GM19025 (cell line): ENCODE results near the gene B4GALT2.

Experiments used
- ATAC-seq: cut with Tn5 transposase; IDR thresholded peaks from one replicate; pipeline ENCODE4 v1.9.1; 2021; ENCODE audit warnings: mild to moderate bottlenecking, low read depth, moderate library complexity; ENCODE audit not compliant: unreplicated experiment

Gene B4GALT2

DNA sequence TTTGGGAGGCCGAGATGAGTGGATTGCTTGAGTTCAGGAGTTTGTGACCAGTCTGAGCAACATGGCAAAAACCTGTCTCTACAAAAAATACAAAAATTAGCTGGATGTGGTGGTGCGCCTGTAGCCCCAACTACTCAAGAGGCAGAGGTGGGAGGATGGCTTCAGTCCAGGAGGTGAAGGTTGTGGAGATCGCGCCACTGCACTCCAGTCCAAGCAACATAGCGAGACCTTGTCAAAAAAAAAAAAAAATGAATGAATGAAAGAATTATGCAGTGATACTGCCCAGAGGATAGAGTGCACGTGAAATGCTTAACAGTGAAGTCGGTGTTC lies 9.6 kb upstream of the B4GALT2 start:
- ATAC-seq: no peak

DNA sequence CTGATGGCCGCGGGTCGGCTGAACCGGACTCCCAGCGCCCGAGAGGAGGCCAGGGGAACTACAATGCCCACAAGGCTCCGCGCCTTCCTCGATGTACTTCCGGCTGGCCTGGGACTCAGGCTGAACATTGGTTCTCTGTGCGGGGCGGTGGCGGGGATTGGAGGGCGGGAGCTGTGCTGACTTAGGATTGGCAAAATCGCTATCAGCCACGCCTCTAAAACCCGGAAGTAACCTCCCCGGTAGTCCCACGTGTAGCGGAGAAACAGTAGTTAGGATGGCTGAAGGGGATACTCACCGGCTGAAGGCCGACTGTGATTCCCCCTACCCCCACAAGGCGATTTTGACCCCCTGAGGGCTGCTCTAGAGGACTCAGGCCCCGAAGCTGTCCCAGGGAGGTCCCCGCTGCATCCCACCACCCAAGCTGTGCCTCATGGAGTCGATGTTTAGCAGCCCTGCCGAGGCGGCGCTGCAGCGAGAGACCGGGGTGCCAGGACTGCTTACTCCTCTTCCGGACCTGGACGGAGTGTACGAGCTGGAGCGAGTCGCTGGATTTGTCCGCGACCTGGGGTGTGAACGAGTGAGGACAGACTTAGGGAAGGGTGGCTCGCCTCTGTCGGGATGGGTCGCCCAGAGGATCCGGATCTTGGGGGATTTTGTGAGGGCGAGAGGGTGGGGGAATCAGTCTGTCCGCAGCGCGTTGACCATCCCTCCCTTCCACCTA lies 9.1 kb upstream of the B4GALT2 start, which contains the start of gene DPH2:
DPH2 (plus strand) TSS at position 265 of the 721 bp plus-strand sequence; CDS start at position 431, 166 bp downstream.
- peak; percentile 73 for ATAC-seq

DNA sequence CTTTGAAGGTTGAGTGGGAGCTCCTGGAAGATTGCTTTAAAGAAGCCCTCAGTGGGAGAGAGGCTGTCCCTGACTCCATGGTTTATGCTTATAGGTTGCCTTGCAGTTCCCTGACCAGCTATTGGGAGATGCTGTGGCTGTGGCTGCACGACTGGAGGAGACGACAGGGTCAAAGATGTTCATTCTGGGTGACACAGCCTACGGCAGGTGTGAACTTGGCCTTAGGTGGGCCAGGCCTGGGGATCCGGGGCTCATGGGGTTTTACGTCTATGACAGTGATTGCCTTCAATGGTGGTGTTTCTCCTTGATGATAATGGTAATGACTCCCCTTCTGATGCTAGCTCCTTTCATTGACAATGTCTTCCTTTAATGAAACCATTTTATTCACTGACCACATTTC lies 8.5 kb upstream of the B4GALT2 start:
- no peak for ATAC-seq

- ATAC-seq: no peak
These were observed 8.1 kb upstream of the B4GALT2 start for GRCh38 chr1:43970911-43971310.

- ATAC-seq: no peak
These were observed 7.6 kb upstream of the B4GALT2 start for GRCh38 chr1:43971336-43971980.

DNA sequence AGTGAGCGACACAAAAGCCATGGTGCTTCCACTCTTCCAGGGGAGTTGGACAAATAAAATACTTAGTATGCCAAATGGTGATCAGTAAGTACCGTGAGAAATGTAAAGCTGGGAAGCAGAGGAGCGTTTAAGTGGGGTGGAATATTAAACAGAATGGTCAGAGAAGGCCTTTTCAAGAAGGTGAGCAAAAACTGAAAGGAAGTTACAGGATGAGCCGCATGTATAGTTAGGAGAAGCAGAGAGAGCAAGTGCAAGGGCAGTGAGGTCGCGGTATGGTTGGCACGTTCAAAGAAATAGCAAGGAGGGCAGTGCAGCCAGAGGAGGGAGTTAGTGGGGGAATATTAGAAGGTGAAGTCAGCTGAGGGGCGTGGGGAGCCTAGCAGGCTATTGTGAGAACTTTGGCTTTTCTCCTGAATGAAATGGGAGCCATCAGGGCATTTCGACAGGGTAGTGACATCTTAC lies 5.0 kb upstream of the B4GALT2 start:
- no peak for ATAC-seq

GRCh38 chr1:43974443-43975248 lies 4.4 kb upstream of the B4GALT2 start, which contains the start of gene ATP6V0B:
Gene ATP6V0B (plus strand): TSS chr1:43974960. CDS start chr1:43975041, 81 bp downstream.
- peak; percentile 68 for ATAC-seq

DNA sequence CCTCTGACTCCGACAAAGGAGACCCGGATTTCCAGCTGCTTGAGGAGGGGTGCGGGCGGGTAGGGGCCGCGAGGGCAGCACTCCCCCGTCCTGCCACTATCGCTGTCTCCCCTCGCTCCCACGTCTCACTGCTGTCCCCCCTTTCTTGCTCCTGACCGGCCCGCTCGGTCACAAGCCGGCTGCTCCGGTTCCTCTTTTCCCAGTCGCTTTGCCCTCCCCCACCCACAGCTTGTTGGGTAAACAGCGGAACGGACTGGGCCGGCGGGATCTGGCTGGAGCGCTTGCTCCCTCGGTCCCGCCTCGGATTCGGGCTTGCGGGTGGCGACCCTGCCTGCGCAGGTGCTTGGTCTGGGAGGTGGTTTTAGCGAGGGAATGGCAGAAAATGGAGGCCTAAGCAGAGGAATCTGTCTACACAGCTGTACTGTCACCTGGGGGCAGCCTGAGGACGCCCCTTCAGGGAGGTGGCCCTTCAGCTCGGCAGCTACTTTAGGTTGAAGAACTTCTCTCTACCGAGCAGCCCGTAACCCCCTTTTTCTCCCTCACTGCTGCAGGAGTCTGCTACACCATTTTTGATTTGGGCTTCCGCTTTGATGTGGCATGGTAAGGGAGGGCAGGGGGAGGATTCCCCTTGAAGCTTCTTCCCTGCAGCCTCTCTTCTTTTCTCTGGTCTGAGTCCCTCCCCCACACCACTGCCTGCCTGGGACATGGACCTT lies 3.6 kb upstream of the B4GALT2 start:
- ATAC-seq: no peak

GRCh38 chr1:43976045-43976444 lies 3.0 kb upstream of the B4GALT2 start:
- no peak for ATAC-seq

GRCh38 chr1:43976890-43977289 lies 2.1 kb upstream of the B4GALT2 start:
- ATAC-seq: no peak

DNA sequence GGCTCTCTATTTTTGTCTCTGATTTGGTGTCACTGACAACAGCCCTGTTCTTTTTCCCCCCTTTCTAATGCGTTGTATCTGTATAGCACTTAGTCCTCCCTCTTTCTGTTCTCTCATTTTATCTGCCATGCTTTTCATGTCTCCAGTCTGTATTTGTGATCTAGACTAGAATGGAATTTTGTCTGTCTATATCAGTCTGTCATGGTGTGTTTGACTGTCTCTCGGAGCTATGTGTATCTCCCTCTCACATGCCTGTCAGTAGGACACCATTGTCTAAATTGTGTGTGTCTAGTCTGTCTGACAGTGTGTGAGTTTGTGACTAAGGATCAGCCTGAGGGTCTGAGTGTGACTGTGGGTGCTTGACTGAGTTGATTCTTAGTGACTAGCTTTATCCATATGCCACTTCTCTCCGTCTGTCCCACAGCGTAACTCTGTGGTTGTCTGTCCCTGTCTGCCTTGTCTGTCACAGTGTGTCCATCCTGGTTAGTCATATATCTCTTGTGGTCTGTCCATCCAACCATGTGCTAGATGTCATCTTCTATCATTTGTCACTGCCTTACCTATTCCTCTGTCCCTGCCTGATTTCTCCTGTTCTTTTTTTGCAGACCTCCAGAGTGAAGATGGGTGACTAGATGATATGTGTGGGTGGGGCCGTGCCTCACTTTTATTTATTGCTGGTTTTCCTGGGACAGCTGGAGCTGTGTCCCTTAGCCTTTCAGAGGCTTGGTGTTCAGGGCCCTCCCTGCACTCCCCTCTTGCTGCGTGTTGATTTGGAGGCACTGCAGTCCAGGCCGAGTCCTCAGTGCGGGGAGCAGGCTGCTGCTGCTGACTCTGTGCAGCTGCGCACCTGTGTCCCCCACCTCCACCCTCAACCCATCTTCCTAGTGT lies 1.4 kb upstream of the B4GALT2 start:
- ATAC-seq: no peak

GRCh38 chr1:43978264-43978550 lies 803 bp upstream of the B4GALT2 start:
- no peak for ATAC-seq

- no peak for ATAC-seq
These were observed 184 bp downstream of the B4GALT2 start for GRCh38 chr1:43979261-43979527.

DNA sequence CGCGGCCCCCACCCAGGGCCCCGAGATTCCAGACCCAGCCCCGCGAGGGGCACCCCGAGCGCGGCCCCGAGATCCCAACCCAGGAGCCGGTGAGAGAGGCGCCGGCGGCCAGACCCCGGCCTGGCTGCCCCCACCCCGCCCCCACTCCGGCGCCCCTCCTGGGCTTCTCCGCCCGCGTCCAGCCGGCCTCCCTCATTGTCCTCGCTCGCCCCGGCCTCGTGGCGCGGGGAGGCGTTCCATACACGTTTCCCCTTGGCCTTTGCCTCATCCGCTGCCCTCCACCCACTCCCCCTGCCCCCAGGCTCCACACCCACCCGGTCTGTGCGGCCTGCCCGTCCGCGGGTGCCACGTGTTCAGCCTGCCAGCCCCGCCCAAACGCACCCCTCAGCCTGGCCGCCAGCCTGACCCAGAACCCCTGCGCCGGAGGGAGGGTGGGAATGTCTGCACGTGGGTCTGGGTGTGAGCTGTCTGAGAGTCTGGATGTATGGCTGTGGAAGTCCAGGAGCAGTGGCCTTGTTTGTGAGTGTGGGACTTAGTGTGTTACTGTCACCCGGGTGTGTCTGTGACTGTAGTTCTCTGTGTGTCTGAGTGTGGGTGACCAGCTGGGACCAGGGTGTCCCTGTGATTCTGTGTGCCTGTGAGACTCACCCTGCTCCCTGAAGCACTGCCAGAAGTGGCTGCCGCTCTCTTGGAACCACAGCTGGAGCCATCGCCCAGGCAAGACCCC lies 681 bp downstream of the B4GALT2 start:
- ATAC-seq: no peak

DNA sequence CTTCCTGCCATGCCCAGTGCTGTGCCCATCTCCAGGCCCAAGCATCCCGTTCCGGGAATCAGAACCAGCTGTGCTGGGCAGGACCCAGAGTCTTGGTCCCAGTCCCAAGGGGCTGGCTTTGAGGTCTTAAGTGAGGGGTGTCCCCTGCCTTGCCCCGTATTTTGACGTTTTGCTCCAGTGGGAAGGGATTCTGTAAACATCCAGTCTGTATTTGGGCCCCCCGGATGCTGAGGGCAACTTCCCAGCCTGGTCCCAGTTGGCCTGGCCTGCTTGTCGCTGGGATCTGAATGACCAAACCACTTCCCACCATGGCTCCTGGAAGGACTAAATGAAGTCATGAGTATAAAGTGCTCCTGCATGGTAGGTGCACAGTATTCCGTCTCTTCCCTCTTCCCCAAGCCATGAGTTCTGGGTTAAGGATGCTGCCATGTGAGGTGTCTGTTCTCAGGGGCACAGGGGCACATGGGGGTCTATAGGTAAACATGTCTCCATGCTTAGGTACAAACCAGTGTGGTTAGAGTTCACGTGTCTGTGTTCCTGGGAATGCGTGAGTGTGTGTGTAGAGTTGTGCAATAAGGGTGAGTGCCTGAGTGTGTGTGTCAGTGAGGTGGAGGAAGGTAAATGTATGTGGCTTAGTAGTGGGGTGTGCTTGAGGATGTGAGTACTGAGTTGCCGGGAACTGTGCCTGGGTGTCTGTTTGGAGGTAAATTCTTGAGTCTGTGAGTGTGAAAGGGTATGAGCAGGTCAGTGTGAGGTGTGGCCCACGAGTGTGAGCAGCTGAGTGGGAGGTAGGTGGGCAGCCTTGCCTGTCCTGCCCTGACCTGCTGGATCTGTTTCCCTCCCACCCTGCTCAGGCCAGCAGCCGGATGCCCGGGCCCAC lies 1.5 kb downstream of the B4GALT2 start:
- no peak for ATAC-seq

- no peak for ATAC-seq
These were observed 2.1 kb downstream of the B4GALT2 start for GRCh38 chr1:43981135-43981491.

- ATAC-seq: no peak
These were observed 2.6 kb downstream of the B4GALT2 start for GRCh38 chr1:43981636-43982035.

DNA sequence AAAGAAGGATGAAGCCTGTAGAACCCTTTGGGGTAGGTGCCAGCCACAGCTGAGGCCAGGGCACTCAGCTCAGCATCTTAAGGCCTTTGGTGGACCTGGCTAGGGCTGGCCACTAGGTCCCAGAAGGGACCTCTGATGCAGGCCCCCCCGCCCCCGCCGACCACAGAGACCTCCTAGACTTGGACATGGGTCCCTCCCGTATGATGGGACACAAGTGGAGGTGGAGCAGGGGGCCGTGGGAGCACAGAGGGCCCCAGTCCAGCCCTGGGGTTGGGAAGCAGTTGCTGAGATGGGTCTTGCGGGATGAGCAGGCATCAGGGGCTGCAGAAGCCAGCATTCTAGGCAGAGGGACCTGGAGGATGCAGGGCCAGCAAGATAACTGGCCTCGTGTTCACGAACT lies 3.2 kb downstream of the B4GALT2 start:
- ATAC-seq: no peak

DNA sequence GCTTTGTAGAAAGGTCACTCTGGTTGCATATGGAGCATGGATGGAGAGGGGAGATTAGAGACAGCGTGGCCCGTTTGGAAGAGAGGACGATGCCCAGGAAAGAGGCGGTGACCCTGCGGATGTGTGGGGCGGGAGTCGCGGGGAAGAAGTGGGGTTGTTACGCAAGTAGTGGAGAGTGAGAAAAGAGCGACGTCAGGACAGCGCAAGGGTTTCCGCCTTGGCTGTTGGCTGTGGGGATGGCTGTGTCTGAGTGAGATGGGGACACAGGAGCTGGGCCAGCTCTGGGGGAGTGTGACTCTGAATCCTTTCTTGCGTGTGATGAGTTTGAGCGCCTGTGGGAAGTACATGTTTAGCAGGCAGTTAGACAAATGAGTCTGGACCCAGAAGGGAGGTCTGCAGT lies 3.8 kb downstream of the B4GALT2 start:
- ATAC-seq: no peak
